Adrenal gland (tissue), 12 donors: ENCODE results near the gene SORCS3. TPM values are rescaled to one million over a fixed set of nuclear protein-coding genes. Genes with fewer than 3 reads are reported as not detected.

Experiments
- DNase-seq, 7 donors: peaks; one replicate each; pipeline ENCODE4 v3.0.0-alpha.2; 2019 to 2020
- H3K27ac ChIP-seq, 5 donors: fragments of 200-600 bp; sonication (generic) in 4 of 5; 1 replicate in 3 of 5; 2 replicates in 2 of 5; pipeline versions ENCODE4 v1.5.1 to v1.8.0; 2016 to 2020; ENCODE audit warnings: mild to moderate bottlenecking in 1 of 5
- H3K27me3 ChIP-seq: fragments of 200-600 bp; 2 replicates; pipeline ENCODE4 v1.8.0; 2021
- H3K36me3 ChIP-seq, 2 donors: fragments of 200-600 bp; replicated peaks in 1 of 2; 1 replicate in 1 of 2; 2 replicates in 1 of 2; pipeline versions ENCODE4 v1.5.1 to v1.8.0; 2018 to 2022
- H3K4me1 ChIP-seq, 2 donors: fragments of 200-600 bp; replicated peaks in 1 of 2; 1 replicate in 1 of 2; 2 replicates in 1 of 2; pipeline versions ENCODE4 v1.5.1 to v1.8.0; 2018 to 2021
- H3K4me3 ChIP-seq, 4 donors: fragments of 200-600 bp; sonication (generic) in 3 of 4; one replicate each; pipeline ENCODE4 v1.5.1; 2016 to 2018
- H3K9me3 ChIP-seq, 3 donors: fragments of 200-600 bp; sonication (generic) in 1 of 3; replicated peaks in 1 of 3; 1 replicate in 2 of 3; 2 replicates in 1 of 3; pipeline versions ENCODE4 v1.5.1 to v1.8.0; 2016 to 2021
- POLR2A ChIP-seq, 2 donors: fragments of 450-650 bp; IDR thresholded peaks; one replicate each; pipeline ENCODE4 v1.6.1; 2017; ENCODE audit warnings: antibody characterized with exemption in 2 of 2, mild to moderate bottlenecking in 2 of 2, moderate library complexity in 1 of 2
- WGBS, 4 donors: extraction: QIAGEN DNeasy Blood & Tissue Kit in 2 of 4; methylation state at CpG; one replicate each; pipeline versions ENCODE4 v1.1.5 to v1.1.7; 2013 to 2017; 5-methylcytosine and 5-hydroxymethylcytosine counted together
- intact Hi-C, 2 donors: fragments of 100-400 bp; cut with DNase I; formaldehyde crosslinking; loops; one replicate each; pipeline versions ENCODE4 v1.14.1 to v1.15.0; 2022 to 2023
- polyA plus RNA-seq, 3 donors: library from polyadenylated mRNA; stranded (reverse); fragments of 200-250 nt in 2 of 3; fragments of 350-450 nt in 1 of 3; fragmentation: Illumina TruSeq in 1 of 3; extraction: RNeasy Lipid Tissue Mini Kit (QIAGEN cat#74804) in 1 of 3; gene quantifications; one replicate each; pipeline ENCODE4 v1.2.3, GENCODE V29; 2013 to 2014
- total RNA-seq, 9 donors: library from RNA; depleted of rRNA in 4 of 9; stranded (reverse); fragments of >200 nt in 4 of 9; fragments of 120-200 nt in 1 of 9; fragmentation: NEBNext Ultra II Directional in 1 of 9; extraction: Animal tissue kit (Norgen Biotek cat#: 25700) in 1 of 9; gene quantifications; one replicate each; pipeline versions ENCODE4 v1.1.0 to v1.2.4, GENCODE V29; 2013 to 2023
- TF ChIP-seq, protein P1 (sequence below), 6 experiments: fragments of 450-650 bp in 4 of 6; fragments of 200-600 bp in 2 of 6; sonication (generic) in 1 of 6; IDR thresholded peaks; 1 replicate in 5 of 6; 2 replicates in 1 of 6; pipeline versions ENCODE4 v1.5.1 to v1.8.0; 2016 to 2021; ENCODE audit warnings: antibody characterized with exemption in 6 of 6, mild to moderate bottlenecking in 2 of 6, moderate library complexity in 1 of 6
- donor health status: healthy with polysubstance abuse.
- donor health status: Bipolar disorder and iron deficiency.
- donor health status: DM: yes; HTN: yes; CAD: no.
- donor health status: DM: no; HTN: no; CAD: no.
- donor health status: DM: no; HTN: no; CAD: no.
- donor health status: DM: yes; HTN: yes; CAD: no.

SORCS3 gene
- total and polyA plus RNA-seq, 12 donors = 0.22 to 3.4 (median 1.2) TPM; not detected in 2

- Histone ChIP-seq H3K27me3 (no peaks in the 10 kb centered on the region), H3K4me1 (no peaks in the 10 kb centered on the region), H3K9me3 (no peaks in the 10 kb centered on the region), H3K36me3 (no peaks in the 10 kb centered on the region), H3K27ac (no peak overlapping the region), H3K4me3 (no peak overlapping the region)
- DNase-seq = no peak
- WGBS, 4 donors = 64 to 74% (median 68%) methylated on average over 7 of the region's 7 CpGs
- intact Hi-C loops = no loop called here
- TF ChIP-seq, protein P1, sequence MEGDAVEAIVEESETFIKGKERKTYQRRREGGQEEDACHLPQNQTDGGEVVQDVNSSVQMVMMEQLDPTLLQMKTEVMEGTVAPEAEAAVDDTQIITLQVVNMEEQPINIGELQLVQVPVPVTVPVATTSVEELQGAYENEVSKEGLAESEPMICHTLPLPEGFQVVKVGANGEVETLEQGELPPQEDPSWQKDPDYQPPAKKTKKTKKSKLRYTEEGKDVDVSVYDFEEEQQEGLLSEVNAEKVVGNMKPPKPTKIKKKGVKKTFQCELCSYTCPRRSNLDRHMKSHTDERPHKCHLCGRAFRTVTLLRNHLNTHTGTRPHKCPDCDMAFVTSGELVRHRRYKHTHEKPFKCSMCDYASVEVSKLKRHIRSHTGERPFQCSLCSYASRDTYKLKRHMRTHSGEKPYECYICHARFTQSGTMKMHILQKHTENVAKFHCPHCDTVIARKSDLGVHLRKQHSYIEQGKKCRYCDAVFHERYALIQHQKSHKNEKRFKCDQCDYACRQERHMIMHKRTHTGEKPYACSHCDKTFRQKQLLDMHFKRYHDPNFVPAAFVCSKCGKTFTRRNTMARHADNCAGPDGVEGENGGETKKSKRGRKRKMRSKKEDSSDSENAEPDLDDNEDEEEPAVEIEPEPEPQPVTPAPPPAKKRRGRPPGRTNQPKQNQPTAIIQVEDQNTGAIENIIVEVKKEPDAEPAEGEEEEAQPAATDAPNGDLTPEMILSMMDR (IDR thresholded peaks at IDR 0.05) = no peak
- no peak for TF ChIP-seq POLR2A (IDR thresholded peaks at IDR 0.05)
Measured at GRCh38 chr10:105266966-105267539, 626.0 kb downstream of the SORCS3 start.

GRCh38 chr10:105268961-105269360, 627.9 kb downstream of the SORCS3 start:
- TF ChIP-seq, protein P1 (IDR thresholded peaks at IDR 0.05) = no peak
- TF ChIP-seq POLR2A (IDR thresholded peaks at IDR 0.05) = no peak
- Histone ChIP-seq H3K27me3 (no peaks in the 10 kb centered on the region), H3K4me3 (no peak overlapping the region), H3K36me3 (no peaks in the 10 kb centered on the region), H3K9me3 (no peaks in the 10 kb centered on the region), H3K27ac (no peak overlapping the region), H3K4me1 (no peaks in the 10 kb centered on the region)
- 21 to 58% (median 44%) methylated on average over 1 of the region's 1 CpG for WGBS, 4 donors
- intact Hi-C loops = no loop called here
- no peak for DNase-seq

DNA sequence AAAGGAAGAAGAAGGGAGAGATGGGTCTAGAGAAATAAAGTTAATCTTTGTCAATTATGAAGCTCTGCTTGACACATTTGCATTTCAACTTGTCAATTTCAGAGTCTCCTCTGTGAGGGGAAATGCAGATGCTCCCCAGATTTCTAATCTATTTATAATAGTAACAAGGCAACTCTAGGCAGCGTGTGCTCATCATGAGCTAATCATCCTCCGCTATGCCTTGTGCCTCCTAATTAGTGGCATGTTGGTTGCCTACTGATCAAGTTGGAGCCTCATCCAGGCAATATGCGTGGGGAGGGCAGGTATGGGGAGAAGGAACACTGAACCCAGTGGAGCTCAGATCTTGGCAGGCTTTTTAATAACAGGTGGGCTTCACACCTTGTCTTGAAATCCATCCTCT, 628.6 kb downstream of the SORCS3 start:
- H3K36me3 ChIP-seq = no peaks in the 10 kb centered on the region

GRCh38 chr10:105274556-105275070, 633.5 kb downstream of the SORCS3 start:
- 62 to 74% (median 63%) methylated on average over 3 of the region's 3 CpGs for WGBS, 4 donors

More for the DNA sequence above, 628.6 kb downstream of the SORCS3 start:
- Histone ChIP-seq H3K9me3 (no peaks in the 10 kb centered on the region), H3K4me1 (no peaks in the 10 kb centered on the region), H3K4me3 (no peak overlapping the region), H3K27ac (no peak overlapping the region), H3K27me3 (no peaks in the 10 kb centered on the region)
- TF ChIP-seq, protein P1 (IDR thresholded peaks at IDR 0.05) = no peak
- no peak for TF ChIP-seq POLR2A (IDR thresholded peaks at IDR 0.05)
- DNase-seq = no peak
- 74 to 94% (median 81%) methylated on average over 3 of the region's 3 CpGs for whole genome bisulfite sequencing, 4 donors
- intact Hi-C loops = no loop called here

More at GRCh38 chr10:105274556-105275070, 633.5 kb downstream of the SORCS3 start:
- no peak for TF ChIP-seq POLR2A (IDR thresholded peaks at IDR 0.05)
- TF ChIP-seq, protein P1 (IDR thresholded peaks at IDR 0.05) = no peak
- no peaks in the 10 kb centered on the region for H3K36me3 ChIP-seq
- H3K27ac ChIP-seq = no peak overlapping the region
- H3K4me3 ChIP-seq = no peak overlapping the region
- no peak for DNase-seq
- H3K9me3 ChIP-seq = no peaks in the 10 kb centered on the region
- H3K27me3 ChIP-seq = no peaks in the 10 kb centered on the region
- intact Hi-C loops = no loop called here
- no peaks in the 10 kb centered on the region for H3K4me1 ChIP-seq
